ENCODE results near the gene LPCAT2. TPM values are rescaled to one million over a fixed set of nuclear protein-coding genes. Genes with fewer than 3 reads are reported as not detected.

LPCAT2 gene
- total RNA-seq, 1 donor from 2014 or later: 11.3 TPM

DNA sequence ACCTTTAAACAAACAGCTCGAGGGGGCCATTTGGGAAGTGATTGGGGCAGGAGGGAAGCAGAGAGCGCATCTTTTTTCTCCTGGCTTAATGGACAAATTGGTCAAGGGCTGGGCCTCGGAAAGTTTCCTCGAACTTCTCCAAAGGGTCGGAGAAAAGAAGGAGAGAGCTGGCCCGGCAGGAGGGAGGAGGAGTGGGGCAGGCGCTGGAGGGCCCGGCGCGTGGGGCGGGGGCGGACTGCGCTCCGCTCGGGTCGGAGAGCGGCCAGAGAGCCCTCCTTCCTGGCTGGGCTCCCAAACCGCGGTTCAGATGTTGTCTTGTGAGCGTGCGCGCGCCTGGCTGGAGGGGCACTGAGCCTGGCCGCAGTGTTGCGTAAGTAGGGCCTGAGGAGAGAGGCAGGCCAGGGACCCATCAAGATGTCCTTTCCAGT is 28.6 kb upstream of the LPCAT2 start:
- TF ChIP-seq, protein P1, sequence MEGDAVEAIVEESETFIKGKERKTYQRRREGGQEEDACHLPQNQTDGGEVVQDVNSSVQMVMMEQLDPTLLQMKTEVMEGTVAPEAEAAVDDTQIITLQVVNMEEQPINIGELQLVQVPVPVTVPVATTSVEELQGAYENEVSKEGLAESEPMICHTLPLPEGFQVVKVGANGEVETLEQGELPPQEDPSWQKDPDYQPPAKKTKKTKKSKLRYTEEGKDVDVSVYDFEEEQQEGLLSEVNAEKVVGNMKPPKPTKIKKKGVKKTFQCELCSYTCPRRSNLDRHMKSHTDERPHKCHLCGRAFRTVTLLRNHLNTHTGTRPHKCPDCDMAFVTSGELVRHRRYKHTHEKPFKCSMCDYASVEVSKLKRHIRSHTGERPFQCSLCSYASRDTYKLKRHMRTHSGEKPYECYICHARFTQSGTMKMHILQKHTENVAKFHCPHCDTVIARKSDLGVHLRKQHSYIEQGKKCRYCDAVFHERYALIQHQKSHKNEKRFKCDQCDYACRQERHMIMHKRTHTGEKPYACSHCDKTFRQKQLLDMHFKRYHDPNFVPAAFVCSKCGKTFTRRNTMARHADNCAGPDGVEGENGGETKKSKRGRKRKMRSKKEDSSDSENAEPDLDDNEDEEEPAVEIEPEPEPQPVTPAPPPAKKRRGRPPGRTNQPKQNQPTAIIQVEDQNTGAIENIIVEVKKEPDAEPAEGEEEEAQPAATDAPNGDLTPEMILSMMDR (IDR thresholded peaks at IDR 0.05): no peak
- TF ChIP-seq POLR2AphosphoS5 (IDR thresholded peaks at IDR 0.05; ENCODE audit: insufficient read depth in 1 of 2, low read depth in 1 of 2) (peak; percentile 36 to 96), POLR2A (IDR thresholded peaks at IDR 0.05) (peak in 1 of 2 donors; percentile 46)
- DNase-seq (ENCODE audit: extremely low spot score in 2 of 2): peak in 1 of 2 donors; percentile 95
- peak overlapping the region; percentile 94 for H3K27ac ChIP-seq
- no peaks in the 10 kb centered on the region for H3K27me3 ChIP-seq
- intact Hi-C loops (cut with DNase I): no loop called here
- H3K9me3 ChIP-seq: no peaks in the 10 kb centered on the region
- H3K4me3 ChIP-seq: peak overlapping the region; percentile 60 to 67
- peaks cover 33% of the 10 kb centered on the region for H3K4me1 ChIP-seq
- peaks cover 0 to 28% of the 10 kb centered on the region in 2 donors for H3K36me3 ChIP-seq

DNA sequence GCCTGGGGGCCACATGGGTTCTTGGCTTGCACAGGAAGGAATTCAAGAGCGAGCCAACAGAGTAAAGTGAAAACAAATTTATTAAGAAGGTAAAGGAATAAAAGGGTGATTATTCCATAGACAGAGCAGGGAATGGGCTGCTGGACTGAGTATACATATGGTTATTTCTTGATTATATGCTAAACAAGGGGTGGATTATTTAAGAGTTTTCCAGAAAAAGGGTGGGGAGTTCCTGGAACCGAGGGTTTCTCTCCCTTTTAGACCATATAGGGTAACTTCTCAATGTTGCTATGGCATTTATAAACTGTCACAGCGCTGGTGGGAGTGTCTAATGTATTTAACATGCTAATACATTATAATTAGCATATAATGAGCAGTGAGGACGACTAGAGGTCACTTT is 27.8 kb upstream of the LPCAT2 start:
- Histone ChIP-seq H3K4me1 (peaks cover 38% of the 10 kb centered on the region), H3K9me3 (no peaks in the 10 kb centered on the region), H3K4me3 (peak overlapping the region; percentile 60 to 67), H3K36me3 (peaks cover 0 to 36% of the 10 kb centered on the region in 2 donors), H3K27me3 (no peaks in the 10 kb centered on the region), H3K27ac (peak overlapping the region; percentile 94)
- no peak for DNase-seq (ENCODE audit: extremely low spot score in 2 of 2)
- intact Hi-C loops (cut with DNase I): no loop called here
- TF ChIP-seq, protein P1 (IDR thresholded peaks at IDR 0.05): no peak
- TF ChIP-seq POLR2AphosphoS5 (IDR thresholded peaks at IDR 0.05; ENCODE audit: insufficient read depth in 1 of 2, low read depth in 1 of 2): no peak
- no peak for TF ChIP-seq POLR2A (IDR thresholded peaks at IDR 0.05)

DNA sequence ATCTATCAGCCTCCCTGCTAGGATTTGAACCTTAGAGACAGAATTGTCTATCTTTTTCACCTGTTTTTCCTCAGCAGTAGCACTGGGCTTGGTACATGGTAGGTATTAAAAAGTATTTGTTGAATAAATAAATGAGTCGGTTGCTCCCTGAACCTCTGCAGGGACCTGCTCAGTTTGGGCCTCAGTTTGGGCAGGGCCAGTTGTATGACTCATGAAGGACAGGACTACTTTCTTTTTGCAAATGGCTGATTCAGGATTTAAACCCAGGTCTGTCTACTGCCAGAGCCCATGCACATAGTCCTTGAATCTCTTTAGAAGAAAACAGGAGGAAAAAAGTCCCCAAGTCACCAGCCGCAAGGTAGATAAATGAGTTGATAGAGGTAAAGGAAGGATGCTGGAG is 26.8 kb upstream of the LPCAT2 start:
- DNase-seq (ENCODE audit: extremely low spot score in 2 of 2): no peak
- no peak for TF ChIP-seq POLR2A (IDR thresholded peaks at IDR 0.05)
- TF ChIP-seq POLR2AphosphoS5 (IDR thresholded peaks at IDR 0.05; ENCODE audit: insufficient read depth in 1 of 2, low read depth in 1 of 2): peak in 1 of 2 donors; percentile 24
- H3K27me3 ChIP-seq: no peaks in the 10 kb centered on the region
- H3K4me3 ChIP-seq: peak overlapping the region; percentile 60 to 67
- peaks cover 0 to 36% of the 10 kb centered on the region in 2 donors for H3K36me3 ChIP-seq
- H3K9me3 ChIP-seq: no peaks in the 10 kb centered on the region
- H3K27ac ChIP-seq: peak overlapping the region; percentile 94
- intact Hi-C loops (cut with DNase I): no loop called here
- H3K4me1 ChIP-seq: peaks cover 30% of the 10 kb centered on the region

DNA sequence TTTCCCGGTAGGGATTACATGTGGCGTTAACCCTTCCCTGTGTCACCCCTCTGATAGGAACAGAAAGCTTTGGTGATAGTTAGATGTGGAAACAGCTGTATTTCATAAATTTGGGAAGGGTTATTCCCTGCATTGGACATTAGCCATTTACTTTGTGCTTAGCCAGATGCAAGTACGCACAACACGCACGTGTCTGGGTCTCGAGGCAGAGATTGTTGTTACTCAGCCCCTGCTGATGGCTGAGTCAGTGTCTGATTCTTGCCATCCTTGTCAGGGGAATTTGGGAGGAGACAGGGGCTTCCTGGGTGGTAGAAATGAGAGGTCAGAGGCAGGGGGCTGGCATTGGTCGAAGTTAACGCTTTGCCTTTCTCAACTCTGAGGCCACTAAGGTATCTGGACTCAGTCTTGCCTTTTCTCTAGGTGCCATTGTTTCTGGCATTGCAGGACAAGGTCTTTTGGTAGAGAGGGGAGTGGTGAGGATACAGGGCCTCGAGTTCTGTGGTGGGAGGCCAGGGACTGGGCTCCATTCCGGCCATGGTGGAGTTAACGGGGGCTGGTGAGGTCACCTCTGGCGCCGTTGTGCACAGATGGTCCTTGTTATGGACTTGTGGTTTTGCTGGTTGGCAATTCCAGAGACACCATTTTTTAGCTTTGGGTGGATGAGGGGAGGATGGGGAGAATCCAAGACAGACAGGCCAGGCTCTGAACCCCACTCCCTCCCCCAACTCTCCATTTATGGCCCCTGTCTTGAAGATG is 21.6 kb upstream of the LPCAT2 start:
- TF ChIP-seq, protein P1 (IDR thresholded peaks at IDR 0.05): no peak
- TF ChIP-seq POLR2AphosphoS5 (IDR thresholded peaks at IDR 0.05; ENCODE audit: insufficient read depth in 1 of 2, low read depth in 1 of 2): peak; percentile 33 to 71
- Histone ChIP-seq H3K4me1 (peaks cover 67% of the 10 kb centered on the region), H3K4me3 (peak overlapping the region in 1 of 2 donors; percentile 16), H3K36me3 (peaks cover 0 to 57% of the 10 kb centered on the region in 2 donors), H3K9me3 (no peaks in the 10 kb centered on the region), H3K27me3 (no peaks in the 10 kb centered on the region), H3K27ac (peak overlapping the region; percentile 94)
- no peak for DNase-seq (ENCODE audit: extremely low spot score in 2 of 2)
- intact Hi-C loops (cut with DNase I): no loop called here

DNA sequence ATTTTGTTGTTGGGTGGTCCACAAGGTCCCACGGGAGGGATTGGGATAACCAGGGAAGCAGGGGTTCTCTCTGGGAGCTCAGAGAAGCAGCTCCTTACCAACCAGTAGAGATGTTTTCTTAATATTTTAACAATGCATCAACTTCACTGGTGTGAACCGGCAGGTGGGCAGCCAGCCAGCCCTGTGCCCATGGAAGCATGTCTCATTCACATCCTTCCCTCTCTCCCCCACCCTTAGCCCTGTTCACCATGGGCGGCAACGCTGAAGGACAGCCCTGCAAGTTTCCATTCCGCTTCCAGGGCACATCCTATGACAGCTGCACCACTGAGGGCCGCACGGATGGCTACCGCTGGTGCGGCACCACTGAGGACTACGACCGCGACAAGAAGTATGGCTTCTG is 20.6 kb upstream of the LPCAT2 start:
- TF ChIP-seq POLR2AphosphoS5 (IDR thresholded peaks at IDR 0.05; ENCODE audit: insufficient read depth in 1 of 2, low read depth in 1 of 2): no peak
- TF ChIP-seq, protein P1 (IDR thresholded peaks at IDR 0.05): no peak
- no peak for TF ChIP-seq POLR2A (IDR thresholded peaks at IDR 0.05)
- H3K4me1 ChIP-seq: peaks cover 61% of the 10 kb centered on the region
- no peak for DNase-seq (ENCODE audit: extremely low spot score in 2 of 2)
- peak overlapping the region; percentile 94 for H3K27ac ChIP-seq
- no peaks in the 10 kb centered on the region for H3K9me3 ChIP-seq
- intact Hi-C loops (cut with DNase I): no loop called here
- no peaks in the 10 kb centered on the region for H3K27me3 ChIP-seq
- peaks cover 0 to 57% of the 10 kb centered on the region in 2 donors for H3K36me3 ChIP-seq
- H3K4me3 ChIP-seq: no peak overlapping the region

Measured in vagina (tissue), 2 donors.